HepG2 (cell line): ENCODE measurements around the gene WWC2. TPM values are rescaled to one million over a fixed set of nuclear protein-coding genes. Genes with fewer than 3 reads are reported as not detected.

Source experiments
- ATAC-seq: fragments of 200-7000 bp; cut with Tn5 transposase; 3 replicates; pipeline ENCODE4 v1.9.1; 2020; ENCODE audit warnings: mild to moderate bottlenecking, moderate library complexity
- BruUV-seq: library from RNA; stranded (reverse); fragments of 400-500 nt; replicated peaks from 2 replicates; lab custom pipeline; 2021; lab: Mats Ljungman, UMichigan
- CTCF ChIA-PET: fragments of 300-600 bp; formaldehyde crosslinking; extraction: SDS; loops from one replicate; lab custom pipeline; 2021; ENCODE audit warnings: low total read pairs, inconsistent platforms, low intra/inter-chr PET ratio; lab: Yijun Ruan, JAX
- POLR2A ChIA-PET: fragments of 350-600 bp; sonication (Branson Sonifier 250); formaldehyde crosslinking; loops from one replicate; lab custom pipeline; 2020; ENCODE audit warnings: antibody characterized with exemption, inconsistent platforms; lab: Yijun Ruan, JAX
- DNase-seq: peaks from one replicate; pipeline ENCODE4 v3.0.0-alpha.2; 2015; ENCODE audit warnings: low spot score
- FAIRE-seq: peaks from 3 replicates; lab custom pipeline; 2011; peaks lifted over from hg19 to GRCh38; lab: Jason Lieb, UNC
- H2AFZ ChIP-seq: one replicate; pipeline ENCODE4 v1.6.1; 2011; ENCODE audit warnings: low read length, inconsistent platforms
- H3K27ac ChIP-seq: fragments of 300-600 bp; 3 replicates; pipeline ENCODE4 v1.8.0; 2011; ENCODE audit warnings: mixed run types, mild to moderate bottlenecking, mixed read lengths, low read length, inconsistent platforms; ENCODE audit not compliant: insufficient read depth; ENCODE audit errors: extremely low read length
- H3K27me3 ChIP-seq, 2 experiments: fragments of 200-600 bp in 1 of 2; 2 replicates in 1 of 2; 3 replicates in 1 of 2; pipeline versions ENCODE4 v1.6.0 to v1.8.0; 2011; ENCODE audit warnings: low read length in 2 of 2, mild to moderate bottlenecking in 2 of 2, moderate library complexity in 2 of 2, inconsistent platforms in 1 of 2; ENCODE audit not compliant: insufficient read depth in 2 of 2, control insufficient read depth in 1 of 2
- H3K36me3 ChIP-seq, 2 experiments: fragments of 200-600 bp in 1 of 2; replicated peaks in 1 of 2; 2 replicates in 1 of 2; 3 replicates in 1 of 2; pipeline versions ENCODE4 v1.5.1 to v1.8.0; 2011; ENCODE audit warnings: low read length in 2 of 2, inconsistent platforms in 1 of 2; ENCODE audit not compliant: insufficient read depth in 2 of 2, control insufficient read depth in 1 of 2
- H3K4me1 ChIP-seq: 2 replicates; pipeline ENCODE4 v1.5.1; 2012; ENCODE audit warnings: low read length, inconsistent platforms; ENCODE audit not compliant: insufficient read depth
- H3K4me2 ChIP-seq: 2 replicates; pipeline ENCODE4 v1.6.0; 2011; ENCODE audit warnings: low read depth, low read length, inconsistent platforms
- H3K4me3 ChIP-seq, 3 experiments: fragments of 200-600 bp in 1 of 3; sonication (generic), shearing (Covaris generic) in 1 of 3; replicated peaks in 1 of 3; 2 replicates each; pipeline ENCODE4 v1.5.1; 2011 to 2016; ENCODE audit warnings: low read length in 3 of 3, inconsistent platforms in 2 of 3, low read depth in 2 of 3, mild to moderate bottlenecking in 2 of 3, control low read depth in 1 of 3, mixed read lengths in 1 of 3; ENCODE audit not compliant: insufficient read depth in 1 of 3
- H3K79me2 ChIP-seq: one replicate; pipeline ENCODE4 v1.6.1; 2011; ENCODE audit warnings: low read length, inconsistent platforms; ENCODE audit not compliant: insufficient read depth
- H3K9ac ChIP-seq: 2 replicates; pipeline ENCODE4 v1.6.0; 2011; ENCODE audit warnings: mild to moderate bottlenecking, low read depth, low read length, inconsistent platforms; ENCODE audit not compliant: insufficient read depth
- H3K9me3 ChIP-seq: 2 replicates; pipeline ENCODE4 v1.5.1; 2012; ENCODE audit warnings: mild to moderate bottlenecking, low read length
- H4K20me1 ChIP-seq: 2 replicates; pipeline ENCODE4 v1.6.0; 2011; ENCODE audit warnings: inconsistent platforms, mild to moderate bottlenecking, low read length, moderate library complexity; ENCODE audit not compliant: insufficient read depth
- MED1 ChIP-seq: sonication (generic); formaldehyde crosslinking; IDR thresholded peaks from 2 replicates; pipeline ENCODE4 v1.4.0; 2020; ENCODE audit warnings: missing genetic modification reagents
- ZNF335 ChIP-seq: sonication (generic); formaldehyde crosslinking; IDR thresholded peaks from 2 replicates; pipeline ENCODE4 v1.4.0; 2020; ENCODE audit warnings: missing genetic modification reagents
- ZNF337 ChIP-seq: sonication (generic); formaldehyde crosslinking; IDR thresholded peaks from 2 replicates; pipeline ENCODE4 v1.5.1; 2020; ENCODE audit warnings: missing genetic modification reagents, low read depth, mild to moderate bottlenecking, borderline replicate concordance
- ZSCAN25 ChIP-seq: sonication (generic); formaldehyde crosslinking; IDR thresholded peaks from 2 replicates; pipeline ENCODE4 v1.8.0; 2022; ENCODE audit warnings: mild to moderate bottlenecking, missing genetic modification reagents
- WGBS: methylation state at CpG from one replicate; pipeline ENCODE4 v1.1.6; 2017; ENCODE audit warnings: low lambda C conversion rate; 5-methylcytosine and 5-hydroxymethylcytosine counted together
- in situ Hi-C: cut with HindIII; loops from 2 replicates; pipeline ENCODE4 v1.10.0; 2017; ENCODE audit warnings: low pct_unique_long_range_greater_than_20kb; ENCODE audit not compliant: extremely low pct_ligation_motif_present
- intact Hi-C: fragments of 100-400 bp; cut with micrococcal nuclease; formaldehyde crosslinking; loops from one replicate; pipeline ENCODE4 v1.10.0; 2022; ENCODE audit not compliant: unreplicated experiment
- polyA plus RNA-seq, 8 experiments: library from polyadenylated mRNA; depleted of rRNA in 3 of 8; stranded (reverse) in 7 of 8; unstranded in 1 of 8; fragments of >200 nt; fragmentation: Illumina TruSeq in 4 of 8; extraction: Trizol in 4 of 8; gene quantifications; 2 replicates each; pipeline versions ENCODE4 v1.2.1 to v1.2.3, GENCODE V29; 2011 to 2016; ENCODE audit warnings: low read depth in 4 of 8, missing spikeins in 1 of 8, mixed read lengths in 1 of 8; ENCODE audit not compliant: insufficient read depth in 1 of 8
- total RNA-seq, 5 experiments: library from RNA; depleted of rRNA; stranded (reverse); fragments of >200 nt; fragmentation: Illumina TruSeq; extraction: Trizol; gene quantifications; 2 replicates each; pipeline ENCODE4 v1.2.3, GENCODE V29; 2016; ENCODE audit warnings: low read depth in 1 of 5
- TF ChIP-seq, protein P1 (sequence below): sonication (generic); formaldehyde crosslinking; IDR thresholded peaks from 2 replicates; pipeline ENCODE4 v1.4.0; 2020; ENCODE audit warnings: missing genetic modification reagents, borderline replicate concordance
- TF ChIP-seq, protein P2 (sequence below): sonication (generic); formaldehyde crosslinking; conservative IDR thresholded peaks from 2 replicates; pipeline ENCODE4 v1.8.0; 2022; ENCODE audit warnings: low read depth, missing genetic modification reagents

The WWC2 gene
- total and polyA plus RNA-seq, 2 of the 13 experiments (the other 11 are each of a cell fraction or from before 2014, with no cell fraction given) = 40.0 to 50.1 TPM

- CTCF ChIA-PET = no interaction called here
- ATAC-seq (no peak), FAIRE-seq (no peak)
- no peaks in the 10 kb centered on the region for H4K20me1 ChIP-seq
- H3K79me2 ChIP-seq = no peaks in the 10 kb centered on the region
- no peak overlapping the region for H3K27ac ChIP-seq
- in situ Hi-C loops = loop anchor here (25.0 kb wide), 1 partner anchor 353 kb away; no protein-coding TSS in a partner anchor
- H3K9me3 ChIP-seq = peaks cover 6% of the 10 kb centered on the region
- TF ChIP-seq ZNF335 (no peak), MED1 (CRISPR knock-in tag) (no peak), ZSCAN25 (no peak), ZNF337 (CRISPR knock-in tag) (no peak)
- TF ChIP-seq, protein P1, sequence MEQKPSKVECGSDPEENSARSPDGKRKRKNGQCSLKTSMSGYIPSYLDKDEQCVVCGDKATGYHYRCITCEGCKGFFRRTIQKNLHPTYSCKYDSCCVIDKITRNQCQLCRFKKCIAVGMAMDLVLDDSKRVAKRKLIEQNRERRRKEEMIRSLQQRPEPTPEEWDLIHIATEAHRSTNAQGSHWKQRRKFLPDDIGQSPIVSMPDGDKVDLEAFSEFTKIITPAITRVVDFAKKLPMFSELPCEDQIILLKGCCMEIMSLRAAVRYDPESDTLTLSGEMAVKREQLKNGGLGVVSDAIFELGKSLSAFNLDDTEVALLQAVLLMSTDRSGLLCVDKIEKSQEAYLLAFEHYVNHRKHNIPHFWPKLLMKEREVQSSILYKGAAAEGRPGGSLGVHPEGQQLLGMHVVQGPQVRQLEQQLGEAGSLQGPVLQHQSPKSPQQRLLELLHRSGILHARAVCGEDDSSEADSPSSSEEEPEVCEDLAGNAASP = no peak
- TF ChIP-seq, protein P2, sequence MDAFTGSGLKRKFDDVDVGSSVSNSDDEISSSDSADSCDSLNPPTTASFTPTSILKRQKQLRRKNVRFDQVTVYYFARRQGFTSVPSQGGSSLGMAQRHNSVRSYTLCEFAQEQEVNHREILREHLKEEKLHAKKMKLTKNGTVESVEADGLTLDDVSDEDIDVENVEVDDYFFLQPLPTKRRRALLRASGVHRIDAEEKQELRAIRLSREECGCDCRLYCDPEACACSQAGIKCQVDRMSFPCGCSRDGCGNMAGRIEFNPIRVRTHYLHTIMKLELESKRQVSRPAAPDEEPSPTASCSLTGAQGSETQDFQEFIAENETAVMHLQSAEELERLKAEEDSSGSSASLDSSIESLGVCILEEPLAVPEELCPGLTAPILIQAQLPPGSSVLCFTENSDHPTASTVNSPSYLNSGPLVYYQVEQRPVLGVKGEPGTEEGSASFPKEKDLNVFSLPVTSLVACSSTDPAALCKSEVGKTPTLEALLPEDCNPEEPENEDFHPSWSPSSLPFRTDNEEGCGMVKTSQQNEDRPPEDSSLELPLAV (CRISPR knock-in tag) = no peak
- TF ChIP-seq, all 625 proteins: peak for 0
- Histone ChIP-seq H2AFZ (no peak overlapping the region), H3K4me1 (peaks cover 13% of the 10 kb centered on the region), H3K27me3 (no peaks in the 10 kb centered on the region), H3K36me3 (no peaks in the 10 kb centered on the region), H3K4me3 (no peak overlapping the region), H3K9ac (no peak overlapping the region), H3K4me2 (no peak overlapping the region)
- POLR2A ChIA-PET = interaction anchor here (0.7 kb wide), 1 partner anchor 12 kb away, joined by 3 read pairs; no protein-coding TSS in a partner anchor
- no TSS peak for BruUV-seq
- intact Hi-C loops = no loop called here
- DNase-seq = no peak
- WGBS = 3% methylated on average over 1 of the region's 1 CpG
Measured at GRCh38 chr4:183059797-183060196, 39.3 kb upstream of the WWC2 start.
